Measurements from ENCODE around the gene ITPRIP. TPM values are rescaled to one million over a fixed set of nuclear protein-coding genes. Genes with fewer than 3 reads are reported as not detected.

The ITPRIP gene
- total and polyA plus RNA-seq, 2 of the 8 experiments (the other 6 are each of a cell fraction or from before 2014, with no cell fraction given), result 15.3 to 16.9 TPM

DNA sequence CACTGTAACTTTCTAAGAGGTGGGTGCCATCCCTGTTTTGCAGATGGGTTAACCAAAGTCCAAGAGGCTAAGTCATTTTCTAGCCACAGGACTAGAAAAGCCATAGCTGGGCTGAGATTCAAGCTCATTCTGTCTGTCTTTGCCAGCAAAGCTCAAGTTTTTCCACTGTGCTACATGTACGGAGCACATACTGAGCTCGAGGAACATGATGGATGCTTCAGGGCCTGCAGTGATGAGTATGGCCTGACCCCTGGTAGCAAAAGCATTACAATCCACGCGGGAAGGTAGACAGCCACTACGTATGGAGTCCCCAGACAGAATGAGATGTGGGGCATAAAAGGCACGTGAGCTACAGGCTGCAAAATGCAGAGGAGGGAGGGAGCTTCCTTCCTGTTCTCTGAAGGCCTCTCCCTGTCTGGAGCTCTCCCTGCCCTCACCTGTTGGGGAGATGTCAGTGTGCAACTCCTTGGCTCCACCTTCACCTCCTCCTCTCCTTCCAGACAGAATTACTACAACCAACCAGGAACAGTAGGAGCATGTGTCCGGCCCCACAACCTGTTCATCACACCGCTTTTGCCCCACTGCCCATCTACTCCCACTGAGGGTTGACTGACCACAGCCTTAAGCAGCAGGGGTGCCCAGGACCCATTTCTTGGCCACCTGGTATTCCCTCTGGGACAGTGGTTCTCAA, 16.4 kb downstream of the ITPRIP start:
- Histone ChIP-seq H4K20me1 (replicated peaks in 1 of 2; ENCODE audit: control insufficient read depth in 1 of 2, insufficient read depth in 2 of 2, low read length in 2 of 2) (peaks cover 4 to 15% of the 10 kb centered on the region in 2 experiments), H4K91ac (replicated peaks; ENCODE audit: insufficient read length, low read length) (peak overlapping the region; percentile 42), H3K36me3 (ENCODE audit: control insufficient read depth in 2 of 4, insufficient read depth in 4 of 4, low read length in 3 of 4) (no peaks in the 10 kb centered on the region), H3K79me1 (ENCODE audit: low read depth, low read length) (peaks cover 51% of the 10 kb centered on the region), H3K23me2 (ENCODE audit: low read depth, low read length) (no peaks in the 10 kb centered on the region), H2BK12ac (ENCODE audit: low read depth, low read length) (peak overlapping the region; percentile 46; the same call in 1 of the 2 replicates), H3K18ac (ENCODE audit: extremely low read depth, low read length) (peak overlapping the region; percentile 60; the same call in 1 of the 2 replicates), H3K4ac (replicated peaks; ENCODE audit: insufficient read length, low read depth, low read length) (no peak overlapping the region), H2BK120ac (replicated peaks; ENCODE audit: low read depth, low read length) (no peak overlapping the region), H2BK5ac (ENCODE audit: low read depth, low read length) (peak overlapping the region; percentile 49; the same call in 1 of the 2 replicates), H2BK15ac (ENCODE audit: low read length) (peak overlapping the region; percentile 3; the same call in 1 of the 2 replicates), H3K23ac (ENCODE audit: insufficient read length) (no peak overlapping the region), H3K56ac (replicated peaks; ENCODE audit: insufficient read length, low read depth, low read length) (no peak overlapping the region), H3K9me3 (ENCODE audit: insufficient read depth in 2 of 2, low read depth in 1 of 2, low read length in 1 of 2) (no peaks in the 10 kb centered on the region), H4K5ac (ENCODE audit: insufficient read length, low read depth, low read length) (no peak overlapping the region), H3K14ac (ENCODE audit: insufficient read length) (no peak overlapping the region), H2AFZ (ENCODE audit: low read length) (no peak overlapping the region), H3K4me2 (ENCODE audit: insufficient read depth in 1 of 2, low read depth in 2 of 2, low read length in 2 of 2) (peak overlapping the region in 1 of 2 experiments; percentile 28; a peak in 1 of 4 replicates), H4K8ac (ENCODE audit: extremely low read depth, insufficient read depth, low read length) (no peak overlapping the region), H3K27me3 (replicated peaks in 1 of 4; ENCODE audit: control insufficient read depth in 3 of 4, extremely low read depth in 1 of 4, insufficient read depth in 3 of 4, low read length in 3 of 4) (no peaks in the 10 kb centered on the region), H3K79me2 (ENCODE audit: control insufficient read depth in 1 of 2, insufficient read depth in 2 of 2, low read length in 2 of 2) (peaks cover 0 to 100% of the 10 kb centered on the region in 2 experiments; a peak in 3 of 4 replicates), H3K9ac (replicated peaks in 1 of 4; ENCODE audit: extremely low read depth in 1 of 4, low read depth in 3 of 4, low read length in 3 of 4) (no peak overlapping the region), H2AK5ac (ENCODE audit: low read depth, low read length) (peak overlapping the region; percentile 79; the same call in 1 of the 2 replicates), H3K4me3 (ENCODE audit: extremely low read depth in 1 of 4, insufficient read depth in 2 of 4, low read depth in 3 of 4, low read length in 4 of 4) (peak overlapping the region in 1 of 4 experiments; percentile 14; a peak in 1 of 8 replicates), H3K4me1 (replicated peaks in 1 of 4; ENCODE audit: control insufficient read depth in 3 of 4, insufficient read depth in 4 of 4, low read length in 3 of 4) (peaks cover 10 to 54% (median 42%) of the 10 kb centered on the region in 4 experiments), H2BK20ac (ENCODE audit: low read length) (peak overlapping the region; percentile 13; the same call in 1 of the 2 replicates), H3K27ac (ENCODE audit: low read depth, low read length) (peak overlapping the region; percentile 37)
- CTCF ChIA-PET (ENCODE audit: partially characterized antibody), result interaction anchor here (0.6 to 18.5 kb wide), 17 partner anchors 8 to 258 kb away, joined by 3 to 166 read pairs (median 5); partner anchors contain the start of genes CFAP58 and ITPRIP
- DNase-seq (ENCODE audit: low read depth in 1 of 2, low spot score in 2 of 2), result no peak
- TF ChIP-seq CHD2 (IDR thresholded peaks at IDR 0.05; ENCODE audit: low read length) (no peak), MAX (IDR thresholded peaks at IDR 0.05) (0 out of 2 replicates have a peak, but pooled peaks have one; percentile 12)
- WGBS, 2 experiments (ENCODE audit: extremely low coverage in 1 of 2, insufficient coverage in 1 of 2, insufficient read length in 1 of 2, insufficient replicate concordance in 2 of 2, low coverage in 1 of 2, low lambda C conversion rate in 2 of 2, missing lambda C conversion rate in 1 of 2), result 90% methylated on average over 8 of the region's 8 CpGs; no CpG with 5 or more reads in 1 of the 2 experiments
- FAIRE-seq, result no peak
- POLR2A ChIA-PET (ENCODE audit: partially characterized antibody), result interaction anchor here (0.6 to 3.5 kb wide), 6 partner anchors 10 to 58 kb away, joined by 3 to 19 read pairs (median 4); partner anchors contain the start of gene ITPRIP

Measured in H1 (cell line).